SK-N-SH treated with all-trans-retinoic acid at 6 μM for 48 hours (cell line): ENCODE data around the gene FBXO38.

Experiments
- CSDC2 ChIP-seq: fragments of 250-450 bp; sonication (Bioruptor Pico); IDR thresholded peaks from 2 replicates; pipeline ENCODE4 v1.5.0; 2020; ENCODE audit warnings: mild to moderate bottlenecking, moderate library complexity
- ISL1 ChIP-seq: fragments of 250-450 bp; sonication (Bioruptor Pico); IDR thresholded peaks from 2 replicates; pipeline ENCODE4 v2.1.2; 2022; ENCODE audit warnings: mild to moderate bottlenecking, moderate library complexity
- ZFP3 ChIP-seq: fragments of 250-450 bp; sonication (Bioruptor Pico); IDR thresholded peaks from 2 replicates; pipeline ENCODE4 v1.5.0; 2020; ENCODE audit warnings: mild to moderate bottlenecking, moderate library complexity
- TF ChIP-seq, protein P1 (sequence below): fragments of 250-450 bp; sonication (Bioruptor Pico); IDR thresholded peaks from 2 replicates; pipeline ENCODE4 v1.5.0; 2020; ENCODE audit warnings: mild to moderate bottlenecking, moderate library complexity
- TF ChIP-seq, protein P2 (sequence below): fragments of 250-450 bp; sonication (Bioruptor Pico); IDR thresholded peaks from 2 replicates; pipeline ENCODE4 v1.8.0; 2020; ENCODE audit warnings: mild to moderate bottlenecking, moderate library complexity, borderline replicate concordance

DNA sequence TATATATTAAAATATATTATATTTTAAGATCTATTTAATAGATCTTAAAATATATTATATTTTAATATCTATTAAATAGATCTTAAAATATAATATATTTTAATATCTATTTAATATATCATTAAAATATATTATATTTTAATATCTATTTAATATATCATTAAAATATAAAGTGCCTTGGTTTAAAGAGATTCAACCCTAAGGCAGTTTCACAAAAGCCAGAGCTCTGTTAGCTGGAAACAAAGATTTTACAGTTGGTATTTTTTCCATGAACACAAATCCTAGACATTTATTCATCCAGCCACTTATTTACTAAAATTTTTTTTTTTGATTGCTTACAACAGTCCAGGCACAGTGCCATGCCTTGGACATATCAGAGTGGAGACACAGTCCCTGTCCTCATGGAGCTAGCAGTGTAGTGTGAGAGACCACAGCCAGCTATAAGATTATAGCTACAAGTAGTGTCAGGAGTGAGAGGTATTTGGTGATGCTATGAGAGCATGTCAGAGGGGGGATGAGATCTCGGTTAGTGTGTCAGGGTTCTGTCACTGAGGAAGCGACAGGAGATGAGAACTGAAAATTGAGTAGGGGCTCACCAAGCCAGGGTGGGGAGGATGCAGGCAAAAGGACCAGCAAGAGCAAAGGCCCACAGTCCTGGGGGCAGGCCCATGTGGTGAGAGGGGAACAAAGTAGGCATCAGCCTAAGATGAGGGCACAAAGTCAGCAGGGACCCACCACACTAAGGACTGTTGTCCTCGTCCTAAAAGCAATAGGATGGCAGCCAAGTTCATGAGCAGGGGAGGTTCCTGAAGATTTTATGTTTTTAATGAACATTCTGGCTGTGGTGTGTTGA lies 74.5 kb downstream of the FBXO38 start:
- TF ChIP-seq, protein P1, sequence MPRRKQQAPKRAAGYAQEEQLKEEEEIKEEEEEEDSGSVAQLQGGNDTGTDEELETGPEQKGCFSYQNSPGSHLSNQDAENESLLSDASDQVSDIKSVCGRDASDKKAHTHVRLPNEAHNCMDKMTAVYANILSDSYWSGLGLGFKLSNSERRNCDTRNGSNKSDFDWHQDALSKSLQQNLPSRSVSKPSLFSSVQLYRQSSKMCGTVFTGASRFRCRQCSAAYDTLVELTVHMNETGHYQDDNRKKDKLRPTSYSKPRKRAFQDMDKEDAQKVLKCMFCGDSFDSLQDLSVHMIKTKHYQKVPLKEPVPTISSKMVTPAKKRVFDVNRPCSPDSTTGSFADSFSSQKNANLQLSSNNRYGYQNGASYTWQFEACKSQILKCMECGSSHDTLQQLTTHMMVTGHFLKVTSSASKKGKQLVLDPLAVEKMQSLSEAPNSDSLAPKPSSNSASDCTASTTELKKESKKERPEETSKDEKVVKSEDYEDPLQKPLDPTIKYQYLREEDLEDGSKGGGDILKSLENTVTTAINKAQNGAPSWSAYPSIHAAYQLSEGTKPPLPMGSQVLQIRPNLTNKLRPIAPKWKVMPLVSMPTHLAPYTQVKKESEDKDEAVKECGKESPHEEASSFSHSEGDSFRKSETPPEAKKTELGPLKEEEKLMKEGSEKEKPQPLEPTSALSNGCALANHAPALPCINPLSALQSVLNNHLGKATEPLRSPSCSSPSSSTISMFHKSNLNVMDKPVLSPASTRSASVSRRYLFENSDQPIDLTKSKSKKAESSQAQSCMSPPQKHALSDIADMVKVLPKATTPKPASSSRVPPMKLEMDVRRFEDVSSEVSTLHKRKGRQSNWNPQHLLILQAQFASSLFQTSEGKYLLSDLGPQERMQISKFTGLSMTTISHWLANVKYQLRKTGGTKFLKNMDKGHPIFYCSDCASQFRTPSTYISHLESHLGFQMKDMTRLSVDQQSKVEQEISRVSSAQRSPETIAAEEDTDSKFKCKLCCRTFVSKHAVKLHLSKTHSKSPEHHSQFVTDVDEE (CRISPR knock-in tag) = no peak
- TF ChIP-seq ZFP3 (CRISPR knock-in tag) = no peak
- no peak for TF ChIP-seq ISL1 (CRISPR knock-in tag)
- TF ChIP-seq, protein P2, sequence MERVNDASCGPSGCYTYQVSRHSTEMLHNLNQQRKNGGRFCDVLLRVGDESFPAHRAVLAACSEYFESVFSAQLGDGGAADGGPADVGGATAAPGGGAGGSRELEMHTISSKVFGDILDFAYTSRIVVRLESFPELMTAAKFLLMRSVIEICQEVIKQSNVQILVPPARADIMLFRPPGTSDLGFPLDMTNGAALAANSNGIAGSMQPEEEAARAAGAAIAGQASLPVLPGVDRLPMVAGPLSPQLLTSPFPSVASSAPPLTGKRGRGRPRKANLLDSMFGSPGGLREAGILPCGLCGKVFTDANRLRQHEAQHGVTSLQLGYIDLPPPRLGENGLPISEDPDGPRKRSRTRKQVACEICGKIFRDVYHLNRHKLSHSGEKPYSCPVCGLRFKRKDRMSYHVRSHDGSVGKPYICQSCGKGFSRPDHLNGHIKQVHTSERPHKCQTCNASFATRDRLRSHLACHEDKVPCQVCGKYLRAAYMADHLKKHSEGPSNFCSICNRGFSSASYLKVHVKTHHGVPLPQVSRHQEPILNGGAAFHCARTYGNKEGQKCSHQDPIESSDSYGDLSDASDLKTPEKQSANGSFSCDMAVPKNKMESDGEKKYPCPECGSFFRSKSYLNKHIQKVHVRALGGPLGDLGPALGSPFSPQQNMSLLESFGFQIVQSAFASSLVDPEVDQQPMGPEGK = no peak
- no peak for TF ChIP-seq CSDC2 (CRISPR knock-in tag)
